HCT116 (cell line): ENCODE measurements around the gene DOCK11. TPM values are rescaled to one million over a fixed set of nuclear protein-coding genes. Genes with fewer than 3 reads are reported as not detected.
A peak's percentile ranks its signal among the peaks of the same experiment; 100 is the strongest.
"Not testable (repeated sequence)": the region's sequence is repeated elsewhere in the genome, so short reads cannot be mapped to it uniquely, and the experiment has no call there.

Source experiments
- ATAC-seq: fragments of 200-7000 bp; cut with Tn5 transposase; 2 replicates; pipeline ENCODE4 v1.9.1; 2020; ENCODE audit warnings: mild to moderate bottlenecking, moderate library complexity
- BruUV-seq: library from RNA; stranded (reverse); fragments of 400-500 nt; replicated peaks from 2 replicates; lab custom pipeline; 2021; lab: Mats Ljungman, UMichigan
- CTCF ChIA-PET: fragments of 300-600 bp; sonication (Branson Sonifier 250); formaldehyde crosslinking; loops from one replicate; lab custom pipeline; 2021; ENCODE audit warnings: antibody characterized with exemption; lab: Charles Lee
- POLR2A ChIA-PET: fragments of 300-600, 350-600 bp; sonication (Branson Sonifier 250); formaldehyde crosslinking; loops from one replicate; lab custom pipeline; 2021; ENCODE audit warnings: antibody characterized with exemption; lab: Charles Lee
- RAD21 ChIA-PET, 2 experiments: fragments of 300-600 bp; sonication (Branson Sonifier 250); formaldehyde crosslinking; loops; one replicate each; lab custom pipeline; 2023; ENCODE audit warnings: low total read pairs in 2 of 2; ENCODE audit not compliant: uncharacterized antibody in 2 of 2, unreplicated experiment in 2 of 2, low non-redundant PET in 1 of 2; lab: Charles Lee
- DNase-seq: peaks from one replicate; pipeline ENCODE4 v3.0.0-alpha.2; 2010; ENCODE audit warnings: low read depth, low spot score
- H2AFZ ChIP-seq: fragments of 200-600 bp; shearing (Covaris generic), sonication (generic); 2 replicates; pipeline ENCODE4 v1.6.1; 2017; ENCODE audit warnings: low read depth, mixed run types, mixed read lengths, antibody characterized with exemption, low read length; ENCODE audit not compliant: poor library complexity, severe bottlenecking
- H3K27ac ChIP-seq: 2 replicates; pipeline ENCODE4 v1.5.1; 2012; ENCODE audit warnings: low read depth, low read length
- H3K27me3 ChIP-seq: fragments of 200-600 bp; sonication (generic); 2 replicates; pipeline ENCODE4 v1.6.1; 2016; ENCODE audit warnings: mixed run types, low read length, mixed read lengths; ENCODE audit not compliant: insufficient read depth
- H3K36me3 ChIP-seq, 2 experiments: fragments of 200-500 bp in 1 of 2; fragments of 200-600 bp in 1 of 2; sonication (Bioruptor generic) in 1 of 2; sonication (generic) in 1 of 2; 2 replicates each; pipeline versions ENCODE4 v1.5.1 to v1.6.1; 2014 to 2016; ENCODE audit warnings: low read length in 2 of 2, inconsistent platforms in 1 of 2, mixed read lengths in 1 of 2, mixed run types in 1 of 2; ENCODE audit not compliant: insufficient read depth in 2 of 2, control insufficient read depth in 1 of 2
- H3K4me1 ChIP-seq, 2 experiments: fragments of 200-600 bp in 1 of 2; sonication (generic) in 1 of 2; 2 replicates each; pipeline versions ENCODE4 v1.5.1 to v1.6.1; 2012 to 2017; ENCODE audit warnings: low read length in 2 of 2, inconsistent platforms in 1 of 2, mild to moderate bottlenecking in 1 of 2, mixed read lengths in 1 of 2, mixed run types in 1 of 2, moderate library complexity in 1 of 2; ENCODE audit not compliant: insufficient read depth in 2 of 2, control insufficient read depth in 1 of 2
- H3K4me2 ChIP-seq: fragments of 200-600 bp; sonication (generic); 2 replicates; pipeline ENCODE4 v1.6.1; 2017; ENCODE audit warnings: mixed run types, low read length, mixed read lengths
- H3K4me3 ChIP-seq, 2 experiments: fragments of 200-600 bp in 1 of 2; sonication (generic) in 1 of 2; replicated peaks in 1 of 2; 2 replicates each; pipeline ENCODE4 v1.5.1; 2011 to 2016; ENCODE audit warnings: low read length in 2 of 2, control low read depth in 1 of 2, low read depth in 1 of 2, mild to moderate bottlenecking in 1 of 2, mixed read lengths in 1 of 2, mixed run types in 1 of 2
- H3K79me2 ChIP-seq: fragments of 200-600 bp; sonication (generic); 2 replicates; pipeline ENCODE4 v1.6.1; 2017; ENCODE audit warnings: mild to moderate bottlenecking, mixed run types, low read length, moderate library complexity, mixed read lengths; ENCODE audit not compliant: insufficient read depth
- H3K9ac ChIP-seq: fragments of 200-600 bp; sonication (generic); 2 replicates; pipeline ENCODE4 v1.6.1; 2016; ENCODE audit warnings: low read length, mixed read lengths
- H3K9me2 ChIP-seq: fragments of 200-600 bp; sonication (generic), shearing (Covaris generic); 2 replicates; pipeline ENCODE4 v1.6.1; 2017; ENCODE audit warnings: mixed run types, mild to moderate bottlenecking, moderate library complexity; ENCODE audit not compliant: insufficient read depth
- H3K9me3 ChIP-seq, 2 experiments: fragments of 200-500 bp in 1 of 2; fragments of 200-600 bp in 1 of 2; sonication (Bioruptor generic) in 1 of 2; sonication (generic) in 1 of 2; 2 replicates each; pipeline ENCODE4 v1.6.1; 2014 to 2017; ENCODE audit warnings: low read length in 2 of 2, mixed read lengths in 2 of 2, inconsistent platforms in 1 of 2, low read depth in 1 of 2, mild to moderate bottlenecking in 1 of 2, mixed run types in 1 of 2, moderate library complexity in 1 of 2; ENCODE audit not compliant: control insufficient read depth in 1 of 2, insufficient read depth in 1 of 2
- H4K20me1 ChIP-seq: fragments of 200-600 bp; sonication (generic), shearing (Covaris generic); 2 replicates; pipeline ENCODE4 v1.6.1; 2017; ENCODE audit warnings: mixed run types, mild to moderate bottlenecking, moderate library complexity; ENCODE audit not compliant: insufficient read depth
- ATF3 ChIP-seq: IDR thresholded peaks from 2 replicates; pipeline ENCODE4 v1.6.1; 2012
- CBX3 ChIP-seq: IDR thresholded peaks from 2 replicates; pipeline ENCODE4 v1.6.1; 2012; ENCODE audit warnings: low read depth
- CTCF ChIP-seq, 3 experiments: fragments of 200-600 bp in 1 of 3; sonication (generic) in 1 of 3; IDR thresholded peaks in 2 of 3; conservative IDR thresholded peaks in 1 of 3; 2 replicates each; pipeline ENCODE4 v1.5.1; 2012 to 2017; ENCODE audit warnings: low read depth in 2 of 3, low read length in 2 of 3, antibody characterized with exemption in 1 of 3, borderline replicate concordance in 1 of 3, control low read depth in 1 of 3, mild to moderate bottlenecking in 1 of 3, mixed read lengths in 1 of 3, mixed run types in 1 of 3, moderate library complexity in 1 of 3; ENCODE audit not compliant: insufficient read depth in 1 of 3
- ELF1 ChIP-seq: IDR thresholded peaks from 2 replicates; pipeline ENCODE4 v1.6.1; 2012; ENCODE audit warnings: low read depth, borderline replicate concordance
- EZH2phosphoT487 ChIP-seq: fragments of 200-600 bp; IDR thresholded peaks from 2 replicates; pipeline ENCODE4 v1.6.1; 2018; ENCODE audit warnings: antibody characterized with exemption, borderline replicate concordance
- MAX ChIP-seq: IDR thresholded peaks from 2 replicates; pipeline ENCODE4 v1.6.1; 2012
- POLR2A ChIP-seq: IDR thresholded peaks from 2 replicates; pipeline ENCODE4 v1.7.0; 2011; ENCODE audit warnings: borderline replicate concordance; ENCODE audit not compliant: insufficient read depth, insufficient read length; ENCODE audit errors: extremely low read depth
- RAD21 ChIP-seq: IDR thresholded peaks from 2 replicates; pipeline ENCODE4 v1.6.1; 2012; ENCODE audit warnings: low read depth, mild to moderate bottlenecking
- SP1 ChIP-seq: IDR thresholded peaks from 2 replicates; pipeline ENCODE4 v1.6.1; 2012; ENCODE audit warnings: low read depth
- intact Hi-C: fragments of 100-400 bp; cut with micrococcal nuclease; formaldehyde crosslinking; loops from 2 replicates; pipeline ENCODE4 v1.10.0; 2022
- total RNA-seq: library from RNA; stranded (reverse); gene quantifications from one replicate; pipeline ENCODE4 v1.2.1, GENCODE V29; 2021; ENCODE audit not compliant: unreplicated experiment

Gene DOCK11
- total RNA-seq, 1 experiment from 2014 or later, result 0.59 TPM

GRCh38 chrX:118715917-118716316 is 220.3 kb downstream of the DOCK11 start:
- H2AFZ ChIP-seq, H3K9me3 ChIP-seq, ATAC-seq, POLR2A ChIA-PET, H3K79me2 ChIP-seq, CTCF ChIA-PET, RAD21 ChIA-PET, H3K36me3 ChIP-seq, intact Hi-C loops, H3K27ac ChIP-seq, H4K20me1 ChIP-seq, DNase-seq, H3K4me3 ChIP-seq, H3K4me1 ChIP-seq, H3K9me2 ChIP-seq, H3K4me2 ChIP-seq, H3K27me3 ChIP-seq, H3K9ac ChIP-seq, BruUV-seq: not testable (repeated sequence)
- TF ChIP-seq POLR2A, result peak; percentile 17

- intact Hi-C loops, BruUV-seq, H3K9me3 ChIP-seq, CTCF ChIA-PET, H4K20me1 ChIP-seq, H3K9ac ChIP-seq, ATAC-seq, H3K9me2 ChIP-seq, RAD21 ChIA-PET, H2AFZ ChIP-seq, H3K4me2 ChIP-seq, H3K4me3 ChIP-seq, H3K27ac ChIP-seq, POLR2A ChIA-PET, H3K36me3 ChIP-seq, DNase-seq, H3K27me3 ChIP-seq, H3K4me1 ChIP-seq, H3K79me2 ChIP-seq: not testable (repeated sequence)
Observed at GRCh38 chrX:118716833-118717232, 221.2 kb downstream of the DOCK11 start.

- H3K9ac ChIP-seq, result no peak overlapping the region
Observed at GRCh38 chrX:118717678-118718391, 222.2 kb downstream of the DOCK11 start.

More at GRCh38 chrX:118717678-118718391, 222.2 kb downstream of the DOCK11 start:
- Histone ChIP-seq H3K27ac (no peak overlapping the region), H3K4me3 (no peak overlapping the region), H3K4me1 (no peaks in the 10 kb centered on the region), H3K9me2 (no peaks in the 10 kb centered on the region), H3K36me3 (no peaks in the 10 kb centered on the region), H3K9me3 (no peaks in the 10 kb centered on the region), H3K27me3 (no peaks in the 10 kb centered on the region), H4K20me1 (no peaks in the 10 kb centered on the region), H2AFZ (no peak overlapping the region), H3K4me2 (no peak overlapping the region), H3K79me2 (no peaks in the 10 kb centered on the region)
- ChIA-PET CTCF (no interaction called here), RAD21 (no interaction called here), POLR2A (no interaction called here)
- intact Hi-C loops, result no loop called here
- ATAC-seq, result no peak
- no peak for DNase-seq
- TF ChIP-seq CTCF (IDR thresholded peaks at IDR 0.05 in 2 of 3, conservative IDR thresholded peaks at IDR 0.05 in 1 of 3; ENCODE audit: borderline replicate concordance in 1 of 3, insufficient read depth in 1 of 3, low read depth in 2 of 3, low read length in 2 of 3) (no peak), EZH2phosphoT487 (no peak), ELF1 (no peak), CBX3 (no peak), RAD21 (no peak), SP1 (no peak), ATF3 (no peak), MAX (no peak)
- no TSS peak for BruUV-seq
